Activated effector memory CD4-positive, alpha-beta T cell treated with Interleukin-2 at 50 U/mL for 16 hours (primary cell): ENCODE results near the gene ACAD9.
"Not testable (repeated sequence)": the region's sequence is repeated elsewhere in the genome, so short reads cannot be mapped to it uniquely, and the experiment has no call there.

Experiments
- DNase-seq: peaks from one replicate; pipeline ENCODE4 v3.0.0-alpha.2; 2020

The ACAD9 gene

GRCh38 chr3:128903501-128903900 is 24.1 kb downstream of the ACAD9 start:
- DNase-seq = no peak

DNA sequence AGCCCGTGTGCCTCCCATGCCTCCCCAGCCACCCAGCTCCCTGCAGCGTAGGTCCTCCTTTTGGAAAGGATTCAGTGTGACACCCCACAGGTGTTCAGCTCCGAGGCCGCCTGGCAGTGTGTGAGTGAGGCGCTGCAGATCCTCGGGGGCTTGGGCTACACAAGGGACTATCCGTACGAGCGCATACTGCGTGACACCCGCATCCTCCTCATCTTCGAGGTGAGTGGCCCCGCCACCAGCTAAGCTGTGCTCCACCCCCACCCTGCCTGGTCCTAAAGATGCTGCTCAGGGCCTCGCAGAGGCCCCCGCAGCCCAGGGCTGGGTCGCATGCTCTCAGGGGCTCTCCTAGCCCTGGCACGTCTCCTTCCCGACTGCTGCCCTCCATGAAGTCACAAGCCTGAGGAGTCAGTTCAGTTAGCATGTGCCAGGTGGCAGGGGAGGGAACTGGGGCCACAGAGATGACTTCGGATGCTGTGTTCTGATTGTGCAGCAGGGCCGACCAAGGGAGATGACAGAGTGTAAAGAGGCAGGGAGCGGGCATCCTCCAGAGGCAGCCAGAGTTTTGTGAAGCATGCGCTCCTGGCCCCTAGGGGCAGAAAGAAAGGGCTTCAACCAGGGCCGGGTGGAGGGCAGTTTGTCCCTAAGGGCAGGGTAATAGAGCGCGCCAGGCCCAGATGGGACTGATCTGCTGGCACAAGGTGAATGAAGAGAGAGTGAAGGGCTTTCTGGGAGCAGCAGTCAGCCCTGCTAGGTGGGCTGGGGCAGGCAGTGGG is 26.8 kb downstream of the ACAD9 start:
- no peak for DNase-seq

DNA sequence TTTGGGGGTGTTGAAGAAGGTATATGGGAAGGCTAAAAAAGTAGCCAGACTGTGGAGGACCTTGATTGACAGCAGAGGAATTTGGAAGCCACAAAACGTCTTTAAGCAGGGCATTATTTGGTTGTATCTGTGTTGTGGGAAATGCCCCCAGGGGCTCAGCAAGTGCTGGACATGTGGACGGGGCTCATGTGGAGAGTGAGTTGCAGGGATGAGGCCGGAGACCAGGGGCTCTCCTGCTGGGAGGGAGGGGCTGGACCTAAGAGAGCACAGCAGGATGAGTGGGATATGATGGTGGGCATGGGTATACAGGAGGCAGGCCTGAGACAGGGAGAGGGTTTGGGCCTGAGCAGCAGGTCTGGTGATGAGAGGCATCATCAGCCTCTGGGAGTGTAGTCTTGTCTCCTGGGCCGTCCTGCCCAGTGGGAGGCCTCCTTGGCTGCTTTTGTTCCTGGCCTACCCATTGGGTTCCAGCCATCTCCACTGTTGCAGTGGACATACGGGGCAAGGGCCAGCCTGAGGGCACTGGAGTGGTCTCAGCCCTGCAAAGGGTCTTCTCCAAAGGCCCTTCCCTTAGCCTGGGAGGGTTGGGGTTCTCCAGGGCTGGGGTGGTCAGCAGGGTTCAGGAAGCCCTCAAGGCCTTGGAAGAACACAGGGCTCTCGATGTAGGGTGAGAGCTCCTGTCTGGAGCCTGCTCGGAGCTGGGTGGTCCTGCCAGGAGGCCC is 27.5 kb downstream of the ACAD9 start:
- no peak for DNase-seq

- DNase-seq = no peak
Observed at GRCh38 chr3:128907706-128908445, 28.5 kb downstream of the ACAD9 start.

GRCh38 chr3:128908951-128909350 is 29.5 kb downstream of the ACAD9 start:
- DNase-seq = no peak

DNA sequence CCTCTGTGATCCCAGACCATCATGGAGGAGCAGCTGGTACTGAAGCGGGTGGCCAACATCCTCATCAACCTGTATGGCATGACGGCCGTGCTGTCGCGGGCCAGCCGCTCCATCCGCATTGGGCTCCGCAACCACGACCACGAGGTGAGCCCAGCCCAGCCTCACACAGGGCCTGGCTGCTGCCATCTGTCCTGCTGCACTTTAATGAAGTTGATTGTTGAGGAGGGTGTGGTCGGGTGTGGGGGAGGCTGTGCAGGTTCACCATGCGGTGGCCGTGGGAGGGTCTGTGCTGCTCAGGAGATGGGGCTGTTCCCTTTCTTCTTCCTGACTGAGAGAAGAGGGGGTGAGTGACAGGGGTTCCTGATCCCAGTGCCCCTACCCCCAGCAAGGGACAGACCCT is 30.6 kb downstream of the ACAD9 start:
- no peak for DNase-seq

DNA sequence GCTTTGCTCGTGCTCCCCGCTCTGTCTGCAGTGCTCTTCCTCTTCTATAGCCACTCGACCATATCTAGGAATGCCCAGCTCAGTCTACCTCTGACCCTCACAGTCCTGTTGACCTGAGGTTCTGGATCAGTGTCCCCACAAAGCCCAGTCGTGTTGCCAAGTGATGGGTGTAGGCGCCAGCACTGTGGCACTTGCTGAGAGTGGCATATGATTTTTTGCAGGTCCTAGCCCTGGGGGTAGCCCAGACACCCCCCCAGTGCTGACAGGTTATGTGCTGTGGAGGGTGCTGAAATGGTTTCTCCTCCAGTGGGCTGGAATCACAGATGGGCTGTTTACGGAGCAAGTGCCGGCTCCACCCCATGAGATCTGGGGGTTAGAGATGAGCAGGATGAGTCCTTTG is 32.5 kb downstream of the ACAD9 start:
- no peak for DNase-seq

DNA sequence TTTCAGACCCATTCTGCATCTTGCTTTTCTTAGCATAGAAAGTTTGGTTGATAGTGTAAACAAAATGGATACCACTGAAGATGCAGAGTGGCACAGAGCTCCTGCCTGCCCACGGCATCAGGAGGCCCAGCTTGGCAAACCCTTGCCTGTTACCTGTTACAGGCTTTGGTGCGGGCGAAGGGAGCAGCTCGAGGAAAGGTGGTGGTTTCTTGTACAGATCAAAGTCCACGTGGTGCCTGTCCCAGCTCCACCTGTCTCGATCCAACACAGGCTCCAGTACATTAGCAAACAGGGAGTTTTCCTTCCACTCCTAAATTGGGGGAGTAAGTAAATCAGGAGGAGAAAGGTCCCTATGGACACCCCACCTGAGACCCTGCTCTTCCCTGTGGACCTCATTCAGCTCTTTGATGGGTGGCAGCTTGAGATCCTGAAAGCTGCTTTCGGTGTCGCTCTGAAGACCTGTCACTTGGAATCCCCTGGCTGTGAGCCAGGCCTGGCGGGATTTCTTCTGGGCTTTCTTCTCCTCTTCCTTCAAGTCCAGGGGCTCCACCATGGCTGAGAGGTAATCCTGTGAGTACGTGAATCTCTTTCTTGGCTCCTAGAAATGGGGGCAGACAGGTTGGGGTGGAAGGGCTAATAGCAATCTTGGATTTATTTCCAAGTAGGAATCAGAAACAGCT is 35.7 kb downstream of the ACAD9 start:
- no peak for DNase-seq

DNA sequence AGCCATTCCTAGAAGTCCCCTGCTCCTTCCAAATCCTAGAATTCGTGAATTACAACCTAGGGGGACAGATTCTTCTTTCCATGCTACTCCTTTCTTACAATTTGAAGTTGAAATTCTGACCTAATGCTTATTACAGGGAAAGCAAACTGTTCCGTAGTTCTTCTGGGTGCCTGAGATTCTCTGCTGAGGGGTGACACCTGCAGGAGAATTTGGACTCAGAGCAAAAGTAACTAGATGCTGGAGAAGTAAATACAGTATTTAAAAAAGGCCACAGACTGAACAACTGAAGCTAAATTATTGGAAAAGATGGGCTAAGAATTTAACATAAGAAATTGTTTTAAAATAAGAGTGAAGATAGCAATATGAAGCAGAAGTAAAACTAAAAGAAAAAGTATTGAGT is 37.9 kb downstream of the ACAD9 start:
- no peak for DNase-seq

- no peak for DNase-seq
Observed at GRCh38 chr3:128919988-128920387, 40.6 kb downstream of the ACAD9 start.

DNA sequence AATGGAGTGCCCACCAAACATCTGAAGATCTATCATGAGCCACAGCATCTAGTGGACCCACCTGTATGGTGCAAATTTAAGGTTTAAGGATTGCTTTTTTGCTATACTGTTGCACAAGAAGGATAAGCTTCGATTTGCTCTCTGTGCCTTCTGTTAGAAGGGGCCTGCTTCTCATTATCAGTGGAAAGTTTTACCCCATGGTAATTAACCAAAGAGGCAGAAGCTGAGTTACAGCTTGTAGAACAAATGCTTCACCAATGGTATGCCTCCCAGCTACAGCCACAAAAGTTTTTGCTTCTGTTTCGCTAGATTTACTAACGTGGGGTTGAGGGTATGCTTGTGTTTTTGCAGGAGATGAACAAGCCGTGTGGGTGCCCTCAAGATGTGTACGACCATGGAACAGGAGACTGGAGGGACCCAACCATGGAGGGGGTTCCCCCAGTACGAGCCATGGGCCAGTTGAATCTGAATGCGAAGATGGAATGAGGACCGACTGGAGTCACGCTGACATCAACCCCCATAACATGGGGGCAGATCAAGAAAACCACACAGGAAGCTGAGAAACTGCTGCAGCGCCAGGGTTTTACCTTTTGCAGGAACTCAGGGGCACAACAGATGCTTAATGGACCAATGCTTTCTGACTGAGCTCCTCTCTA is 43.5 kb downstream of the ACAD9 start:
- DNase-seq = peak; percentile 32

- no peak for DNase-seq
Observed at GRCh38 chr3:128923576-128923975, 44.2 kb downstream of the ACAD9 start.

- not testable (repeated sequence) for DNase-seq
Observed at GRCh38 chr3:128923986-128924385, 44.6 kb downstream of the ACAD9 start.

DNA sequence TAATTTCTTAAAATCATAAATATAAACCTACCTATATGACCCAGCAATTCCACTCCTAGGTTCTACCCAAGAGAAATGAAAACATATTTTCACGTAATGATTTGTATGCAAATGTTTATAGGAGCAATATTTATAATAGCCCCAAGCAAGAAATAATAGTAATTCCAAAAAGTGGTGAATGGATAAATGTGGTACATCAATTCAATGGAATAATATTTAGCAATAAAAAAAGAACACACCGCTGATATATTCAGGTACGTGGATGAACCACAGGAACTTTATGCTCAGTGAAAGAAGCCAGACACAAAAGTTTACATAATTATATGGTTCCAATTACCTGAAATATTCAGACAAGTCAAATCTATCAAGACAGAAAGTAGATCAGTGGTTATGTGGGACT is 49.9 kb downstream of the ACAD9 start:
- DNase-seq = no peak

DNA sequence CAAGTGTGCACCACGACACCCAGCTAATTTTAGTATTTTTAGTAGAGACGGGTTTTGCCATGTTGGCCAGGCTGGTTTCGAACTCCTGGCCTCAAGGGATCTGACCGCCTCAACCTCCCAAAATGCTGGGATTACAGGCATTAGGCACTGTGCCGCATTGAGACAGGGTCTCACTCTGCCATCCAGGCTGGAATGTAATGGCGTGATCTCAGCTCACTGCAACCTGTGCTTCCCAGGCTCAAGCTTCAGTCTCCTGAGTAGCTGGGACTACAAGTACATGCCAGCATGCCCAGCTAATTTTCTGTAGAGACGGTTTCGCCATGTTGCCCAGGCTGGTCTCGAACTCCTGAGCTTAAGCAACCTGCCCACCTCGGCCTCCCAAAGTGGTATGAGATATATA is 51.6 kb downstream of the ACAD9 start:
- no peak for DNase-seq

- no peak for DNase-seq
Observed at GRCh38 chr3:128932516-128933212, 53.2 kb downstream of the ACAD9 start.

DNA sequence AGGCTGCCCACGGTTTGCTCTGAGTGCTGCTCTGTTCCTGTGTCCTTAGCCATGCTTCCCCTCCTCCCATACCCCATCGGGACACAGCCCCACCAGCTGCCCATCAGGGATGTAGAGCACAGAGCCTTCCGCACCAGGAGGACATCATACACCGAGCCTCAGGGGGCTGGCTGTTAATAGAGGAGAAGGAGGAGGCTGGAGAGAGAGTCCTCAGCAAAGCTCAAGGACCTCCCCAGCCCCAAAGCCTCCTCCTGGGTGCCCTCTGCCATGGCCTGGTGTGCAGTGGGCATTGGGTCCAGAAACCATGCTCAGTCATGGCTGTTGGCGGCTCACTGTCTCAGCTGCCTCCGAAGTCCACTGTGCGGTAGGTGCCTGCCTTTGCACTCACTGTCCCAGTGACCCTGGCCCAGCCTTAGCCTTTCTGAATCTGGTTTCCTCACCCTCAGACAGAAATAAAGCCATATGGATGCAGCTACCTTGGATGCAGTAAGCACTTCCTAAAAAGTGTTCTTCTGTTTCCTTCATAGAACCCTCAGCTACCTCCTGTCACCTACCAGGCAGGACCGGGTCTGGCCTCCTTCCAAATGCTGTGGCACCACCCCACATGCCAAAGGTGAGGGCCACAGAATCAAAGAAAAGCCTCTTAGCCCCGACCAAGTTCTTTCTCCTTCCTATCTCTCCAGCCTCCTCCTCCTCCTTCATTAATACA is 53.9 kb downstream of the ACAD9 start:
- no peak for DNase-seq

GRCh38 chr3:128933922-128934253 is 54.5 kb downstream of the ACAD9 start:
- no peak for DNase-seq

GRCh38 chr3:128935922-128936321 is 56.5 kb downstream of the ACAD9 start:
- no peak for DNase-seq

GRCh38 chr3:128936341-128936740 is 56.9 kb downstream of the ACAD9 start:
- no peak for DNase-seq

- no peak for DNase-seq
Observed at GRCh38 chr3:128940252-128940651, 60.8 kb downstream of the ACAD9 start.
